Suprapubic skin (tissue), 3 donors: ENCODE measurements around the gene HNRNPM.

ENCODE experiments used
- POLR2A ChIP-seq, 2 donors: fragments of 450-650 bp; IDR thresholded peaks; one replicate each; pipeline ENCODE4 v1.6.1; 2017; ENCODE audit warnings: antibody characterized with exemption in 2 of 2, mild to moderate bottlenecking in 2 of 2, moderate library complexity in 2 of 2
- TF ChIP-seq, protein P1 (sequence below), 2 donors: fragments of 200-600 bp in 1 of 2; fragments of 450-650 bp in 1 of 2; sonication (generic) in 1 of 2; IDR thresholded peaks; one replicate each; pipeline ENCODE4 v1.5.1; 2016 to 2019; ENCODE audit warnings: antibody characterized with exemption in 2 of 2, mild to moderate bottlenecking in 1 of 2, moderate library complexity in 1 of 2

DNA sequence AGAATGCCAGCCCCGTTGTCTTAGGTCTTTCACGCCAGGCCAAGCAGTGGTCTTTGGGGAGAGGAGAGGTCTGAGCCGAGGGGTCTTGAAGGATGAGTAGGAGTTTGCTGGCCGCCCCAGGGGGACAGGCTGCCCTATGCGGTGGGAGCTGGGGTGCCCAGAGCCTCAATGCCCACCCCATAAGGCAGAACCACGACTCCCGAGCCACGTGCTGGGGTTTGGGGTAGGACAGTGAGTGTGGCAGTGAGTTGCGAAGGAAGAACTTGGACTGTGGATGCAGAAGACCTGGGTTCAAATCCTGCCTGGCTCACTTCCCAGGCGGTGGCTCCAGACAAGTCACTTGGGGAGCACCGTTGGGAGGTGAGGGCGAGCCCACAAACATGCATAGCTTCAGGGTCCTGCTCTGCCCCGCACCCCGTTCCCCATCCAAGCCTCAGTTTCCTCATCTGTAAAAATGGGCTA is 49.1 kb upstream of the HNRNPM start:
- TF ChIP-seq, protein P1, sequence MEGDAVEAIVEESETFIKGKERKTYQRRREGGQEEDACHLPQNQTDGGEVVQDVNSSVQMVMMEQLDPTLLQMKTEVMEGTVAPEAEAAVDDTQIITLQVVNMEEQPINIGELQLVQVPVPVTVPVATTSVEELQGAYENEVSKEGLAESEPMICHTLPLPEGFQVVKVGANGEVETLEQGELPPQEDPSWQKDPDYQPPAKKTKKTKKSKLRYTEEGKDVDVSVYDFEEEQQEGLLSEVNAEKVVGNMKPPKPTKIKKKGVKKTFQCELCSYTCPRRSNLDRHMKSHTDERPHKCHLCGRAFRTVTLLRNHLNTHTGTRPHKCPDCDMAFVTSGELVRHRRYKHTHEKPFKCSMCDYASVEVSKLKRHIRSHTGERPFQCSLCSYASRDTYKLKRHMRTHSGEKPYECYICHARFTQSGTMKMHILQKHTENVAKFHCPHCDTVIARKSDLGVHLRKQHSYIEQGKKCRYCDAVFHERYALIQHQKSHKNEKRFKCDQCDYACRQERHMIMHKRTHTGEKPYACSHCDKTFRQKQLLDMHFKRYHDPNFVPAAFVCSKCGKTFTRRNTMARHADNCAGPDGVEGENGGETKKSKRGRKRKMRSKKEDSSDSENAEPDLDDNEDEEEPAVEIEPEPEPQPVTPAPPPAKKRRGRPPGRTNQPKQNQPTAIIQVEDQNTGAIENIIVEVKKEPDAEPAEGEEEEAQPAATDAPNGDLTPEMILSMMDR (IDR thresholded peaks at IDR 0.05), result no peak
- no peak for TF ChIP-seq POLR2A (IDR thresholded peaks at IDR 0.05)
